Ovary (tissue), 9 donors: ENCODE results near the gene VEPH1. TPM values are rescaled to one million over a fixed set of nuclear protein-coding genes. Genes with fewer than 3 reads are reported as not detected.

ENCODE experiments used
- DNase-seq, 5 donors: peaks; one replicate each; pipeline ENCODE4 v3.0.0-alpha.2; 2019 to 2020
- H3K27ac ChIP-seq, 2 donors: fragments of 200-600 bp; one replicate each; pipeline versions ENCODE4 v1.5.1 to v1.8.0; 2019 to 2022
- H3K27me3 ChIP-seq: fragments of 200-600 bp; one replicate; pipeline ENCODE4 v1.8.0; 2022
- H3K36me3 ChIP-seq: fragments of 200-600 bp; sonication (generic); one replicate; pipeline ENCODE4 v1.5.1; 2019
- H3K4me1 ChIP-seq: one replicate; pipeline ENCODE4 v1.8.1; 2013; ENCODE audit warnings: mild to moderate bottlenecking, moderate library complexity; ENCODE audit not compliant: insufficient read depth
- H3K4me3 ChIP-seq: fragments of 200-600 bp; sonication (generic); one replicate; pipeline ENCODE4 v1.5.1; 2017
- H3K9me3 ChIP-seq, 2 donors: fragments of 200-600 bp in 1 of 2; sonication (generic) in 1 of 2; one replicate each; pipeline versions ENCODE4 v1.5.1 to v1.8.1; 2013 to 2019; ENCODE audit warnings: mild to moderate bottlenecking in 1 of 2, moderate library complexity in 1 of 2
- CTCF ChIP-seq, 3 donors: fragments of 450-650 bp in 2 of 3; fragments of 200-600 bp in 1 of 3; IDR thresholded peaks; one replicate each; pipeline versions ENCODE4 v1.5.1 to v1.8.0; 2016 to 2022; ENCODE audit warnings: antibody characterized with exemption in 3 of 3, mild to moderate bottlenecking in 1 of 3
- EP300 ChIP-seq: sonication (generic); formaldehyde crosslinking; IDR thresholded peaks from one replicate; pipeline ENCODE4 v1.6.1; 2017; ENCODE audit warnings: antibody characterized with exemption
- POLR2A ChIP-seq: fragments of 450-650 bp; IDR thresholded peaks from one replicate; pipeline ENCODE4 v1.6.1; 2017; ENCODE audit warnings: antibody characterized with exemption, mild to moderate bottlenecking, moderate library complexity
- WGBS, 3 donors: extraction: QIAGEN DNeasy Blood & Tissue Kit in 1 of 3; methylation state at CpG; one replicate each; pipeline versions ENCODE4 v1.1.5 to v1.1.7; 2013 to 2017; 5-methylcytosine and 5-hydroxymethylcytosine counted together
- intact Hi-C, 4 donors: fragments of 100-400 bp; cut with DNase I; formaldehyde crosslinking; loops; one replicate each; pipeline versions ENCODE4 v1.11.0 to v1.15.1; 2022 to 2023
- polyA plus RNA-seq, 2 donors: library from polyadenylated mRNA; stranded (reverse); fragments of 200-250 nt in 1 of 2; fragments of 350-450 nt in 1 of 2; fragmentation: Illumina TruSeq in 1 of 2; extraction: RNeasy Lipid Tissue Mini Kit (QIAGEN cat#74804) in 1 of 2; gene quantifications; one replicate each; pipeline ENCODE4 v1.2.3, GENCODE V29; 2013 to 2014
- total RNA-seq, 7 donors: library from RNA; depleted of rRNA in 2 of 7; stranded (reverse); fragments of >200 nt in 2 of 7; fragmentation: NEBNext Ultra II Directional in 3 of 7; extraction: Animal tissue kit (Norgen Biotek cat#: 25700) in 3 of 7; gene quantifications; one replicate each; pipeline versions ENCODE4 v1.1.0 to v1.2.4, GENCODE V29; 2016 to 2023
- donor health status: DM: no; HTN: no; CAD: no; lungs with moderate emphysema.
- donor health status: DM: no; HTN: no; CAD: no.
- donor health status: Bipolar disorder and iron deficiency.
- donor health status: DM: yes; HTN: yes; CAD: no.
- donor health status: DM: no; HTN: no; CAD: no.
- donor health status: DM: yes; HTN: yes; CAD: no.

Gene VEPH1
- total and polyA plus RNA-seq, 9 donors: 0.23 to 4.6 (median 1.3) TPM; not detected in 1

DNA sequence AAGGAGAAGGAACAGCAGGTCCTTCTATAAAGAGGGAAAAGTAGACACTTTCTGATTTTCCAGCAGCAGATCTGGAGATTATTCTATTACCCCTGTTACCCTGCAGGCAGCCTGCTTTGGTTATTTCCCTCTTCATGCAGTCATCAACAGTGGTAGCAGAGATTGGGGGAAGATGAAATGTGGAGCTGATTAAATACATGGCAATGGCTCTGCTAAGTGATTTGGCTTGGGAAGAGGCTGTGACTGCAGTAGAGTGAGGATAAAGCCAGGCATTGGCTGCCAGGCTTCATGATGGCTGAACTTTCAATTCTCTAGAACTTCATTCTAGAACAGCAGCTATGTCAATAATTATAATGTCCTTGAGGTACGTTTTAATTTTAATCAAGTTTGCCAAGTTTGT is 37.5 kb downstream of the VEPH1 start:
- H3K4me1 ChIP-seq: no peaks in the 10 kb centered on the region
- TF ChIP-seq CTCF (IDR thresholded peaks at IDR 0.05): no peak
- TF ChIP-seq EP300: no peak
- TF ChIP-seq POLR2A: no peak
- no peak for DNase-seq
- no peaks in the 10 kb centered on the region for H3K9me3 ChIP-seq
- intact Hi-C loops: no loop called here
- H3K36me3 ChIP-seq: no peaks in the 10 kb centered on the region
- H3K27me3 ChIP-seq: no peaks in the 10 kb centered on the region
- H3K4me3 ChIP-seq: no peak overlapping the region
- 24 to 33% (median 24%) methylated on average over 1 of the region's 1 CpG for WGBS, 3 donors
- H3K27ac ChIP-seq: no peak overlapping the region

GRCh38 chr3:157464321-157464720 is 38.9 kb downstream of the VEPH1 start:
- no peak overlapping the region for H3K4me3 ChIP-seq
- no peaks in the 10 kb centered on the region for H3K9me3 ChIP-seq
- no peak for DNase-seq
- H3K27me3 ChIP-seq: no peaks in the 10 kb centered on the region
- no peaks in the 10 kb centered on the region for H3K36me3 ChIP-seq
- intact Hi-C loops: no loop called here
- 58 to 78% (median 58%) methylated on average over 3 of the region's 3 CpGs for WGBS, 3 donors
- TF ChIP-seq EP300: no peak
- no peak for TF ChIP-seq CTCF (IDR thresholded peaks at IDR 0.05)
- TF ChIP-seq POLR2A: no peak
- no peaks in the 10 kb centered on the region for H3K4me1 ChIP-seq
- no peak overlapping the region for H3K27ac ChIP-seq

GRCh38 chr3:157463816-157464215 is 39.4 kb downstream of the VEPH1 start:
- TF ChIP-seq CTCF (IDR thresholded peaks at IDR 0.05) (no peak), POLR2A (no peak), EP300 (no peak)
- no peak for DNase-seq
- Histone ChIP-seq H3K9me3 (no peaks in the 10 kb centered on the region), H3K4me1 (no peaks in the 10 kb centered on the region), H3K36me3 (no peaks in the 10 kb centered on the region), H3K27me3 (no peaks in the 10 kb centered on the region), H3K4me3 (no peak overlapping the region), H3K27ac (no peak overlapping the region)
- 80 to 92% (median 88%) methylated on average over 1 of the region's 1 CpG for WGBS, 3 donors
- intact Hi-C loops: no loop called here

DNA sequence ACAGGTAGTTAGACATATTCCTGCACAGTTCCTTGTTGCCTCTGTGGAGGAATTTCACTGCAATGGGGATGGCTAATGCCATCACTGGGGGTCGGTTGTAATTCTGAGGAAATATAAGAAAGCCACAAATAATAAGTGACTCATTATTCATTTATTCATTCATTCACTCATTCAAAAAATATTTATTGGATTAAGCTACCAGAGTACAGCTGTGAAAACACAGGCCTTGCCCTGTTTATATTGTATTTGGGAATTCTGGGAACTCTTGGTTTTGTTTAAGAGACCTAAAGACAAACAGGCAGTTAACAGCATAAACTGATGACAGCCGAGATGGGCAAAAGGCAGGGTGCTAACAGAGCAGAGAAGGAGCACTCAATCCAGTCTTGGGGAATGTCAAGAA is 43.0 kb downstream of the VEPH1 start:
- H3K9me3 ChIP-seq: no peaks in the 10 kb centered on the region
- TF ChIP-seq EP300 (no peak), CTCF (IDR thresholded peaks at IDR 0.05) (no peak), POLR2A (no peak)
- H3K27me3 ChIP-seq: no peaks in the 10 kb centered on the region
- H3K36me3 ChIP-seq: no peaks in the 10 kb centered on the region
- intact Hi-C loops: no loop called here
- no peaks in the 10 kb centered on the region for H3K4me1 ChIP-seq
- H3K4me3 ChIP-seq: no peak overlapping the region
- 50 to 77% (median 65%) methylated on average over 2 of the region's 2 CpGs for WGBS, 3 donors
- DNase-seq: no peak
- no peak overlapping the region for H3K27ac ChIP-seq

DNA sequence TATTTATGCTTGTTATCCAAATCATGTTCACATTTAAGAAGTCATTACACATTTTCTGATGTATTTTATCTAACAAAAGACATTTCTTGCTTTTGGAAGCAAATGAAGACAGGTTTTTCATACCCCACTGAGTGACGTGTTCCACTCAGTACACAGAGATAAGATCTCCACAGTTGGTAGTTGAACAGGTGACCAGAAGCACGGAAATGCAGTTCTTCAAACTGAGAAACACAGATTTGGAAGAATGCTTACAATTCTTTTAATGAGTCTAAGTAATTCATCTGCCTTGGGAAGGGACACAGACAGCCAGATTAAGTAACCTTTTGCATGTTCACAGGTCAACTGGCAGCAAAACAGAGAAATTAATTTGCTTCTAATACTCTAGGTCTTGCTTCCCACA is 43.5 kb downstream of the VEPH1 start:
- Histone ChIP-seq H3K27ac (no peak overlapping the region), H3K36me3 (no peaks in the 10 kb centered on the region), H3K4me3 (no peak overlapping the region), H3K4me1 (no peaks in the 10 kb centered on the region), H3K9me3 (no peaks in the 10 kb centered on the region), H3K27me3 (no peaks in the 10 kb centered on the region)
- WGBS, 3 donors: 32 to 48% (median 32%) methylated on average over 2 of the region's 2 CpGs
- intact Hi-C loops: no loop called here
- no peak for TF ChIP-seq EP300
- no peak for TF ChIP-seq POLR2A
- no peak for TF ChIP-seq CTCF (IDR thresholded peaks at IDR 0.05)
- no peak for DNase-seq
